Hindlimb muscle (tissue), 1 donor: ENCODE measurements around the gene MAST3. TPM values are rescaled to one million over a fixed set of nuclear protein-coding genes. Genes with fewer than 3 reads are reported as not detected.

Experiments
- DNase-seq: peaks from one replicate; pipeline ENCODE4 v3.0.0-alpha.2; 2013
- polyA plus RNA-seq: library from polyadenylated mRNA; unstranded; fragments of 120-200 nt; gene quantifications from one replicate; pipeline ENCODE4 v1.2.1, GENCODE V29; 2013; ENCODE audit not compliant: insufficient read length

The MAST3 gene
- 17.3 TPM for polyA plus RNA-seq

DNA sequence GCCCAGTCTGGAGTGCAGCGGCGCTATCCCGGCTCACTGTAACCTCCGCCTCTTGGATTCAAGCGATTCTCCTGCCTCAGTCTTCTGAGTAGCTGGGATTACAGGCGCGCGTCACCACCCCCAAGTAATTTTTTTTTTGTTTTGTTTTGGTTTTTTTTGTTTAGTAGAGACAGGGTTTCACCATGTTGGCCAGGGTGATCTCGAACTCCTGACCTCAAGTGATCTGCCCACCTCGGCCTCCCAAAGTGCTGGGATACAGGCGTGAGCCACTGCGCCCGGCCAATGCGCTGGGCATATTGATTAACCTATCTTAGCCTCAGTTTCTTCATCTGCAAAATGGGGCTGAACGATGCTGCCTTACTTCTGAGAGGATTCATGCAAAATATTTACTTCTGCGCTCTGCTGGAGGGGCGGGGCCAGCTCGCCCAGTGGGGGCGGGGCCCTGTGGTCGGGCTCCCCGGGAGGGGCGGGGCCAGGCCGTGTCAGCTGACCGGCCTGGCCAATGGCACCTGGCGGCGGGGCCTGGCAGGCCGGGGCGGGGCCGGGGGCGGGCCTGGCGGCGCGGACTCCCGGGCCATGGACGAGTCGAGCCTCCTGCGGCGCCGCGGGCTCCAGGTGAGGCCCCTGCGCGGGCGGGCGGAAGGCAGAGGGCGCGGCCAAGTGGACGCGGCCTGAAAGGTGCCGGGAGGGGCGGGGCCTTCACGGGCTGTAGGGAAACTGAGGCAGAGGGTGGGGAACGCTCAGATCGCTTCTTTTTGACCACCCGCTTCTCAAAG is at the start of gene MAST3:
TSS of gene MAST3 (plus strand) at position 562 of the 776 bp plus-strand sequence. CDS start at position 577, 15 bp downstream.
- peak; percentile 54 for DNase-seq

DNA sequence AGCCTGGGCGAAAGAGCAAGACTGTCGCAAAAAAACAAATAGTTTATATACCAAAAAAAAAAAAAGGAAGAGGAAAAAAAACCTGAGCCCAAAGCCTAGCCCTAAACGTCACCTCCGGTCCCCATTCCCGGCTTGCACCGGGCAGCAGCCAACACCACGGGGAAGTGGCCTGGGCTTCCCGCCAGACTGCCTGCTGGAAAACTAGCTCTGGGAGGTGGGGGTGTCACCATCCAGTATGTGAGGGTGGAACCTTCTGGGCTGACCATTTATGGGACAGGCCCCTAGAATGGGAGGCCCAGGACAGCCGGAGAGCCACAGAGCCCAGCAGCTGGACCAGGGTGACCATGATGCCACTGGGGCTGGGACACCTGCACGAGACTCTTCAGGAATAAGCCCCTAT is 48.2 kb upstream of the MAST3 start:
- DNase-seq: peak; percentile 83

DNA sequence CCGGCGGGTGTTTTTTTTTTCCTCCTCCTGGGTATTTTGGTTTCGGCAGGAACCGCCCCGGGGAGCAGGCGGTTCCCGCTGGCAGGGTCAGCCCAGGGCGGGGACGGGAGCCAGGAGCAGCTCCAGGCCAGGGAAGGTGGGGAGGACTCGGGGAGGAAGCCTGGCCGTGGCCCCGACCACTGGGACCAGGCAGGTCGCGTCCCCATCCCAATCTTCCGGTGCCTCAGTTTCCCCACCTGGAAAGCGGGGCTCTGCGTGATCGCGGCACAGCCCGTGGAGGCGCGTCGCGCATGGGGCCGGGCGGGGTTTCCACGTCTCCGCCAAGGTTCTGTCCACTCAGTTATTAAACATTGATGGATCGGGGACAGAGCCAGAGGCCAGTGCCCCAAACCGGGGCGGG is 45.7 kb upstream of the MAST3 start:
- no peak for DNase-seq

DNA sequence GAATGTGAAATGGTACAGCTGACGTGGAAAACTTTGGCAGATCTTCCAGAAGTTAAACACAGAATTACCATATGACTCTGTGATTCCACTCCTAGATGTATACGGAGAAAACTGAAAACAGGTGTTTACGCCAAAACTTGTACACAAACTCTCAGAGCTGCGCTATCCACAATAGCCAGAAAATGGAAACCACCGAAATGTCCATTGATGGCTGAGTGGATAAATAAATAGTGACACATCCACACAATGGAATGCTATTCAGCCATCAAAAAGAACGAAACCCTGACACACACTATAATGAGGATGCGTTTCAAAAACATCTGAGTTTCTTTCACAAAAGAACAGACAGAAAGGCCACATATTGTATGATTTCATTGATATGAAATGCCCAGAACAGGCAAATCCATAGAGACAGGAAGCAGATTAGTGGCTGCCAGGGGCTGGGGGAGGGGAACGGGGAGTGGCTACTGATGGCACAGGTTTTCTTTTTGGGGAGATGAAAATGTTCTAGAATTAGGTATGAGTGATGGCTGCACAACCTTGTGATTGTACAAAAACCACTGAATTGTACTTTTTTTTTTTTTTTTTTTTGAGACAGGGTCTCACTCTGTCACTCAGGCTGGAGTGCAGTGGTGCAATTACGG is 43.9 kb upstream of the MAST3 start:
- no peak for DNase-seq

DNA sequence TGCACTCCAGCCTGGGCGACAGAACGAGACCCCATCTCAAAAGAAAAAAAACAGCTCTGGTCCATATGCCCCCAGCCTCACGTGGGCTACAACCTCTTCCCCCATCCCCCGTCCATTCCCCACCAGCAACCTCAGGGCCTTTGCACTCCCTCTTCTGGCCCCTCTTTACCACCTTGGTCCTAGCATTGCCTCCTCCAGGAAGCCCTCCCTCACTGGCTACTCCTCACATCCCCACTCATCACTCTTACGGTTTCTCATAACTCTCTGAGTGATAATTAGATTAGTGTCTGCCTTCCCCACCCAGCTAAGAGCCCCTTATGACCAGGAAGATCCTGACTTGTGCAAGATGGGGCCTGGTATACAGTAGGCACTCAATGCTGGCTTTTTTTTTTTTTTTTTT is 41.6 kb upstream of the MAST3 start:
- no peak for DNase-seq

DNA sequence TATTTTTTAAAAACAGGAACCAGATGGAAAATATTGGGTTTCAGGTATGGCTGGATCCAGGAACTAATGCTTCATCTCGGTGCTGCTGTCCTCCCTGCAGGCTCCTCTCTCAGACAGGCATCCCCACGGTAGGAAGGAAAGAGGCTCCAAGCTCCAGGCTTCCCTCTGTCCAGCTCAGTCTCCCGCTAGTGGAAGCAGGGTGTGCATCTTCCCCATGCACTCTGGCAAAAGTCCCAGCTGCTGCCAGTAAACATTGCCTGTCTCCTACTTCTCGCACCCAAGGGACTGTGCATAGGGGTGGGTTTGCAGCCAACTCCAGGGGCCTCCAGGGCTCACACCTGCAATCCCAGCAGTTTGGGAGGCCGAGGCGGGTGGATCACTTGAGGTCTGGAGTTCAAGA is 40.0 kb upstream of the MAST3 start:
- no peak for DNase-seq

DNA sequence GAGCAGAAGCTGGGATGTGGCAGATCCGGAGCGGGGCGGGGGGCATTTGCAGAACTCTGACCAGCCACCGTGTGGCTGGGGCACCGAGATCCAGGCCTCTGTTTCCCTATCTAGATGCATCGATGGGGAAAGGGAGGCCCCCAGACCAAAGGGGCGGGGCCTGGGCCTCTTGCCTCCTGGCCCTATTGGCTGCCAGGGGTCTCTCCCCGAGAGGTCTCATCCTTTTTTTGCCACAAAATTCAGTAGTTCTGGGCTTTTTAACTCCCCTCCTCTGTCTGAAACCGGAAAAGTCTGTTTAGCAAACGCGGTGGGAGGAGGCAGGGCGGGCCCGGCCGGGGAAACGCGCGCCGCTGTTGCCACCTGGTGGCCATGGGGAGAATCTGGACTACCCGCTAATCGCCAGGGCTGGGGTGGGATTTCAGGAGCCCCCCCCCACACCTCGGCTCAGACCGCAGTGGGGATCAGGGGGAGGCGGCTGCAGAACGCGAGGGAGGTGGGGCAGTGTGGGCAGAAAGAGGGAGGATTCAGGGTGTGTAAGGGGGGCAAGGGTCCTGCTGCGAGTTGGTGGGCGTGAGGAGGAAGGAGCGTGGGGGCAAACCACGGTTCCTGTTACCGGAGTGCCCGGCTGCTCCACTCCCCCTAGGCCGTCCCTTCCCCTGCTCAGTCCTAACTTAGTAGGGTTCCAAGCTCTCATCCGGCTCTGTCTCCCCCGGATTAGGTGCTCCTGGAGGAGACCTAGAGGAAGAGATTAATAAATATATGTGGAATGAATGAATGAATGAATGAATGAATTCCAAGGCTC is 39.2 kb upstream of the MAST3 start:
- peak; percentile 84 for DNase-seq

DNA sequence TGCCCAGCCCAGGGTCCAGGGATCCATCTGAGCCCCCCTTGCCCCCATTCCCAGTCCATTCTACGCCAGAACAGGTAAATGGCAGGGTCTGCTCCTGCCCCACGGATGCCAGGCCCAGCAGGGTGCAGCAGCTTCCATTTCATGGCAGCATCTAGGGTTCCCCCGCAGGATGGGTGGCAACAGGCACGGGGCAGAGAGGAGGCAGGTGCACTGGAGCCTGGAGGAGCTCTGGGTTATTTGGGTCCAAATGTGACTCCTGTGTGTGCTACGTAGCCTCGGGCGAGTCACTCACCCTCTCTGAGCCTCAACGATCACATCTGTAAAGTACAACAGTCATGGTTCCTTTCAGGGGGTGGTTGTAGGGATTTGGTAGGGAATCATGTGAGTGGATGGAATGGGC is 38.3 kb upstream of the MAST3 start:
- DNase-seq: no peak

DNA sequence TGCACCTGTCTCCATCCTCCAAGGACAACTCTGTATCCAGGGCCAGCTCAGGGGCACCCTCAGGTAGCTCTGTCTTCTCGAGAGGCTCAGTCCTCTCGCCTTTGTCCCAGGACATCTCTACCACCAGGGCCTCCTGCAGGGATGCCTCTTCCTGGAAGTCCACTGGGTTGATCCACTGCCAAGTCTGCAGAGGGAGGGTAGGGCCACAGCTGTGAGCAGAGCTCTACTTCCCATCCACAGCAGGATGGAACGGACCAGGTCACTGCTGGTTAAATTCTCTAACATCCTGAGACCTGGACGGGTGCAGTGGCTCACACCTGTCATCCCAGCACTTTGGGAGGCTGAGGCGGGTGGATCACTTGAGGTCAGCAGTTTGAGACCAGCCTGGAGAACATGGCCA is 37.7 kb upstream of the MAST3 start:
- no peak for DNase-seq

DNA sequence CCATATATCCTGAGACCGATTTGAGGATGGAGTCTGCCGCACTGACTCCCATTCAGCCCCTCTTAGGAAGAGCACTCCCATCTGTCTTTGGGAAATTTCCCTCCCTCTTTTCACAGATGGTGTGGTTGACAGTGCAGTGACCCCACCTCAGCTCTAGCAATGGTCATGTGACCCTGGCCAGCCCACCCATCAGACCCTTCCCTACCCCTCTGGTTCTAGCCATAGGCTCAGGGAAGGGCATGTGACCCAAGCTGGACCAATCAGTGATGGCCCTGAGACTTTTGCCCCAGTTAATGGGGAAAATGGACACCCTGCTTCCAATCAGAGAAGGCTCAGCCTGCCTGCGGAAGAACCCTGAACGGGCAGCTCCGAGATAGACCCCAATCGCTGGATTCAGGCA is 37.1 kb upstream of the MAST3 start:
- DNase-seq: no peak

DNA sequence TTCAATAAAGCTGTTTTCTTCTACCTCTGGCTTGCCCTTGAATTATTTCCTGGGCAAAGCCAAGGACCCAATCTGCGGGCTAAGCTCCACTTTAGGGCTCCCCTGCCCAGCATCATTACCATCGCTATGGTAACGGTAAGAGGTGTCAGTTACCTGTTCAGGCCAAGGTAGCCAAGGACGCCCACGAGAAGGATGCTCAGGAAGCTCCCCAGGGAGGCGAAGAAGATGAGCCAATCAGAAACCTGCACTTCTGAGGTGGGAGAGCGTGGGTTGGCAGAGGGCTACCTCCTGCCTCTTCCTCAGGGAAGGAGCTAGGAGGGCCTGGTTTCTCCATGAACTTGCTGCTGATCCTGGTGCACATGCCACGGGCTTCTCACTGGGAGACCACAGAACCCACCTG is 35.5 kb upstream of the MAST3 start:
- DNase-seq: no peak

DNA sequence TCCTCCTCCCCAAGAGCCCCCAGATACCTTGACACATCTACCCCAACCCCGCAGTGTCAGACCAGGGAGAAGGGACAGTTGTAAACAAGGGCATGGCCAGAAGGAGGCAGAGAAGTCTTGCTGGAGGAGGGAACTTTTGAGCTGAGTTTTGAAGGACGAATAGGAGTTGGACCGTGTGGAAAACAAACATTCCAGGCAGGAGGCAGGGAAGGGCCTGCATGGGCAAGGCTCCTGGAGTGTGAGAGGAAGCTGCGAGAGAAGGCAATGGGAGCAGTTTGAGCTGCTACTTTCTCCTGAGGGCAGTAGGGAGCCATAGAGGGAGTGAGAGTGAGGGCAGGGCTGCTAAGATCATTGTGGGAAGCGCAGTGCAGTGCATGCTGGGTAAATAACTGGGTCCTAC is 34.1 kb upstream of the MAST3 start:
- no peak for DNase-seq

DNA sequence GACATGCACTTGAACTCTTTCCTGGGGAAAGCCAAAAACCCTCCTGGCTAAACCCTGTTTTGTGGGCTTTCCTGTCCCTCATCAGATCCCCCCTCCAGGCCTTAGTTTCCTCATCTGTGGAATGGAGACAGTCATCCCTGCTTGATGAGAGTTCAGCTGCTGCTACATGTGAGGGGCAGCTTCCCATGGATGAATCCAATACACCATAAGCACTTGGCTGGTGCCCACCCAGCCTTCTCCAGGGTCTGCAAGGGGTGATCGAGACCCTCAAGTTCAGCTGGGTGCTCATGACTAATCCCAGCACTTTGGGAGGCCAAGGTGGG is 32.4 kb upstream of the MAST3 start:
- no peak for DNase-seq

DNA sequence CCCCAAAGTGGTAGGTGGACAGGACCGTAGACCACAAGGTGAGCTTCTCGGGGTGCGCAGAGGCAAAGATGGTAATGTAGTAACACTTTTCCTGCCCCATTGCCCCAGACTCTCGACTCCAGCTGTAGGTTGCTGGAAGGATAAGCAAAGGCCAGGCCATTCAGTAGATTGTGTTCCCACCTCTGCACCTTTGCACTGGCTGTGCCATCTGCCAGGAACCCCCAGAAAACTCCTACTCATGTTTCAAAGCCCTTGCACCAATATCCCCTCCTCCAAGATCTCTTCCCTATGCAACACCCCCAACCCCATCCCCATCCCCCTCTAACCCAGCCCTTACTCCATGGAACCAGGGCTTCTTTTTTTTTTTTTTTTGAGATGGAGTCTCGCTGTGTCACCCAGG is 29.2 kb upstream of the MAST3 start:
- no peak for DNase-seq

DNA sequence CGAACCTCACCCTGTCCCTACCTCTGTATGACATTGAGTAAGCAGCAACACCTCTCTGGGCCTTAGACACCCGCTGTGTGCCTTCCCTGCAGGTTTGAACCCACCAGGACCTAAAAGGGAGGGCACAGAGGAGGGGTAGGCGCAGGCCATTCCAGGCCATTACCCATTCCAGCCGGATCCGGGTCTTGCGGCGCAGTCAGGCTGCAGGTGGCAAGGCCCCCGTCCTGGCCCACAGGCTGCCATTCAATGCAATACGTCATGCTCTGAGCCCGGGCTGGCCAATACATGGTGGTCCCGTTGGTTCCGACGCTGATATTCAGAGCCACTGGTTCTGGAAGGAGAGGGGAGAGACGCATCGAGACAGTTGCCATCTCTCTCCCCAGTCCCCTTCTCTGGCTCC is 28.2 kb upstream of the MAST3 start:
- DNase-seq: no peak

DNA sequence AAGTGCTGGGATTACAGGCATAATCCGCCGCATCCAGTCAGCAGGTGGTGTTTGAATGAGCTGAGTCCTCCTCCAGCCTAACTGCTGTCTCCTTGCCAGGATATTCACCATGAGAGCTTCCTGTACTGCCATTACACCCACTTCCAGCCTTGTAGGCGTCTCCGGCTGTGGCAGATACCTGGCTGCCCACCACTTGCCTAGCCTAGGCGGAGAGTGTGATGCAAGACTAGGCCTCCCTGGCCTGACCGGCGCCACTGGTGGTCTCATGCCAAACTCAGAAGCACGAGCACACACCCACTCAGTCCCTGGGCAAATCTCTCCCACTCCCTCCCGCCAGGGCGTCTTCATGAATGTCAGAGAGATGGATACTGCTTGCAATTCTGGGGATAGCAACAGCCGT is 27.4 kb upstream of the MAST3 start:
- DNase-seq: no peak

DNA sequence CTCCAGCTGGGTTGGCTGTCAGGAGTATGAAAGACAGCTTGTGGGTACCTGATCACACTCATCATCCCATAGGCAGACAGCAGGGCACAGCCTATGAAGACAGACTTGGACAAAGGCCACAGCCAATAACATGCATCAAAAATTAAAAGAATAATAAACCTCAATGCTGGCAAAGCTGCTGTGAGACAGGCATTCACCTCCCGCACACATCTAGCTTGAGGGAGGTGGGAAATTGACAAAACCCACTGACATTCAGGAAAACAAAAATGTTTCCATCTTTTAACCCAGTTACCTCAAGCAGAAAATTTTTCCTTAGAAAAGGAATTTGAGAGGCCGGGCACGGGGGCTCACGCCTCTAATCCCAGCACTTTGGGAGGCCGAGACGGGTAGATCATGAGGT is 25.2 kb upstream of the MAST3 start:
- no peak for DNase-seq

DNA sequence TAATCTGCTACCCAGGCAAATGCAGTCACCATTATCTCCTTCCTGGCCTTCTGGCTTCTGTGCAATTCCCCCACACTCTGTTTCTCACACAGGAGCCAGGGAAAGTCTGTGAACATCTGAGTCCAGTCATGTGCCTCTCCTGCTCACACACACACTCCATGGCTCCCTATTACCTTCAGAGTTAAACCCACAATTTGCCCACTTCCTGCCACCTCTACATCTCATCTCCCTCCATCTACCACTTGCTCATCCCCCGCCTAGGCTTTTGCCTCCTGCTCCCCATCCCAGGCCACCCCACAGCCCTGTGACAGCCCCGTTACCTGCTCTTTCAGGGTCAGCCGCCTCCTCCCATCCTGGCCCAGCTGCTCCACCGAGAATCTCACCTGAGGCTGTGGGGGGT is 24.4 kb upstream of the MAST3 start:
- no peak for DNase-seq

DNA sequence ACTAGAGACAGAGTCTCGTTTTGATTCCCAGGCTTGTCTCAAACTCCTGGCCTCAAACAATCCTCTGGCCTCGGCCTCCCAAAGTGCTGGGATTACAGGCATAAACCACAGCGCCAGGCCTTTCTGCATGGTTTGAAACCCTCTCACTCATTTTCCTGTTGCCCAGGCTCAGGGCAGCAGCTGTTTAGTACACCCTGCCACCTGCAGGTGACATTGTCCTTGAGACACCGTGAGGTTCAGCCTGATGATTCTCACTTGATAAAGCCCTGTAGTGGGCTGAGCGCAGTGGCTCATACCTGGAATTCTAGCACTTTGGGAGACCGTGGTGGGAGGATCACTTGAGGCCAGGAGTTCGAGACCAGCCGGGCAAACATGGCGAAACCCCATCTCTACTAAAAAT is 23.4 kb upstream of the MAST3 start:
- no peak for DNase-seq

DNA sequence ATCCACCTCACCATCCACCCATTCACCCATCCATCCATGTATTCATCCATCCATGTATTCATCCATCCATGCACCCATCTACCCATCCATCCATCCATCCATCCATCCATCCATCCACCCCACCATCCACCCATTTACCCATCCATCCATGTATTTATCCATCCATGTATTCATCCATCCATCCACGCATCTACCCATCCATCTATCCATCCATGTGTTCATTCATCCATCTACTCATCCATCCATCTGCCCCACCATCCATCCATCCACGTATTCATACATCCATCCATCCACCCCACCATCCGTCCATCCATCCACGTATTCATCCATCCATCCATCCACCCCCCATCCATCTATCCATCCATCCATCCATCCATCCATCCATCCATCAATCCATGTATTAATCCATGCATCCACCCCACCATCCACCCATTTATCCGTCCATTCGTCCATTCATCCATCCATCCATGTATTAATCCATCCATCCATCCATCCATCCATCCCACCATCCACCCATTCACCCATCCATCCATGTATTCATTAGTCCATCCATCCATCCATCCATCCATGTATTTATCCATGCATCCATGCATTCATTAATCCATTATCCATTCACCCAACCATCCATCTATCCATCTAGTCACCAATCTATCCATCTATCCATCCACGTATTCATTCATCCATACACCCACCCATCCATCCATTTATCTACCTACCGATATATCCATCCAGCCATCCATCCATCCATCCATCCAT is 13.5 kb upstream of the MAST3 start:
- DNase-seq: no peak

DNA sequence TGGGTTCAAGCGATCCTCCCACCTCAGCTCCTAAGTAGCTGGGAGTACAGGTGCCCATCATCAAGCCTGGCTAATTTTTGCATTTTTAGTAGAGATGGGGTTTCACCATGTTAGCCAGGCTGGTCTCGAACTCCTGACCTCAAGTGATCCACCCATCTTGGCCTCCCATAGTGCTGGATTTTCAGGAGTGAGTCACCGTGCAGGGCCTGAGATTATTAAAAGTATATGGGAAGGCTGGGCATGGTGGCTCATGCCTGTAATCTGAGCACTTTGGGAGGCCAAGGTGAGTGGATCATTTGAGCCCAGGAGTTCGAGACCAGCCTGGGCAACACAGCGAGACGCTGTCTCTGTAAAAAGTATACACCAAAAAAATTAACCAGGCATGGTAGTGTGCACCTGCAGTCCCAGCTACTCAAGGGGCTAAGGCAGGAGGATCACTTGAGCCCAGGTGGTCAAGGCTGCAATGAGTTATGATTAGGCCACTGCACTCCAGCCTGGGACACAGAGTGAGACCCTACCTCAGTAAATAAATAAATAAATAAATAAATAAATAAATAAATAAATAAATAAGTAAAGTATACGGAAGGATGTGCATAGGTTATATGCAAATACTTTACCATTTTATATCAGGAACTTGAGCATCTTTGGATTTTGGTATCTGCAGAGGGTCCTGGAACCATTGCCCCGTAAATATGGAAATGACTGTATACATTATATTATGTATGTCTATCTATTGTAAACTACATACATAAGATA is 11.7 kb upstream of the MAST3 start:
- no peak for DNase-seq

DNA sequence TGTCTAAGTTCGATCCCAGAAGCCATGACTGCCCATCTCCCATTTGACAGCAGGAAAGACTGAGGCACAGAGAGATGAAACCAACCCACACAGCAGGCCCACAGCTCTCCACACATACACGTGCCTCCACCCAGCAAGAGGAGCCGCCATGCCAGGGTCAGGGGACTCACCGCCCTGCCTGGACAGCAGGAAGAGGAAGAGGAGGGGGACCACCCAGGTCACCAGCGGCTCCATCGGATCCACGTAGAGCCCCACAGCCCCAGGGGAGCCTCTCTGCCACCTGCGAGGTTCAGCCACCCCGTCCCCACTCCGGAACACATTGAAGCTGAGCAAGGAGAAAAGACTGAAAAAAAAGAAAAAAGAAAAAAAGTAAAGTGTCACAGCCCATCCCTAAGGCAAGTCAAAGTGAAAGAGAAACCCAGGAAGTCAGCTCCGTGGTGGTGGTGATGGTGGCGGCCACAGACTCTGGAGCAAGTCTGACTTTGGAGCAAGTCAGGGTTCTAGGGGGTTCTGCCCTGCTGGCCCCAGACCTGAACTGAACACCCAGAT is 10.9 kb upstream of the MAST3 start, which contains the start of gene IL12RB1:
TSS of gene IL12RB1 (minus strand) at position 345 of the 549 bp plus-strand sequence. CDS start at position 234, 111 bp downstream.
- DNase-seq: no peak
